Neuronal stem cell (in vitro differentiated cells): ENCODE data around the gene GNG12.

Source experiments
- DNase-seq: peaks from one replicate; pipeline ENCODE4 v3.0.0-alpha.2; 2013; ENCODE audit warnings: low spot score
- H2AFZ ChIP-seq: one replicate; pipeline ENCODE4 v1.6.1; 2013; ENCODE audit warnings: mild to moderate bottlenecking, low read length, inconsistent platforms
- H2AK5ac ChIP-seq: 2 replicates; pipeline ENCODE4 v1.6.1; 2013; ENCODE audit warnings: low read depth, mild to moderate bottlenecking, inconsistent platforms, low read length, moderate library complexity, mixed read lengths
- H2BK120ac ChIP-seq: 2 replicates; pipeline ENCODE4 v1.6.1; 2013; ENCODE audit warnings: low read depth, mild to moderate bottlenecking, inconsistent platforms, low read length, moderate library complexity, mixed read lengths
- H2BK12ac ChIP-seq: one replicate; pipeline ENCODE4 v1.6.1; 2013; ENCODE audit warnings: low read length, inconsistent platforms
- H2BK15ac ChIP-seq: 2 replicates; pipeline ENCODE4 v1.6.1; 2013; ENCODE audit warnings: mild to moderate bottlenecking, low read length, inconsistent platforms, mixed read lengths
- H2BK5ac ChIP-seq: one replicate; pipeline ENCODE4 v1.6.1; 2013; ENCODE audit warnings: inconsistent platforms, mild to moderate bottlenecking, low read length, moderate library complexity
- H3K14ac ChIP-seq: one replicate; pipeline ENCODE4 v1.6.1; 2013; ENCODE audit warnings: low read length, inconsistent platforms
- H3K18ac ChIP-seq: 2 replicates; pipeline ENCODE4 v1.6.1; 2013; ENCODE audit warnings: low read length, inconsistent platforms
- H3K23ac ChIP-seq: 2 replicates; pipeline ENCODE4 v1.6.1; 2013; ENCODE audit warnings: low read depth, mild to moderate bottlenecking, mixed read lengths, low read length, inconsistent platforms; ENCODE audit not compliant: poor library complexity
- H3K27ac ChIP-seq: replicated peaks from 3 replicates; pipeline ENCODE4 v1.5.1; 2013; ENCODE audit warnings: low read length, inconsistent platforms
- H3K27me3 ChIP-seq, 3 experiments: 2 replicates each; pipeline ENCODE4 v1.6.1; 2013; ENCODE audit warnings: low read length in 3 of 3, mild to moderate bottlenecking in 2 of 3, inconsistent platforms in 1 of 3, low read depth in 1 of 3, mixed read lengths in 1 of 3, moderate library complexity in 1 of 3; ENCODE audit not compliant: control insufficient read depth in 3 of 3, insufficient read depth in 3 of 3
- H3K36me3 ChIP-seq, 2 donors: replicated peaks in 1 of 2; 2 replicates each; pipeline ENCODE4 v1.6.1; 2013; ENCODE audit warnings: low read length in 2 of 2; ENCODE audit not compliant: control insufficient read depth in 2 of 2, insufficient read depth in 2 of 2
- H3K4ac ChIP-seq: 2 replicates; pipeline ENCODE4 v1.6.1; 2013; ENCODE audit warnings: inconsistent platforms, mild to moderate bottlenecking, low read length, moderate library complexity
- H3K4me1 ChIP-seq, 2 donors: 1 replicate in 1 of 2; 2 replicates in 1 of 2; pipeline ENCODE4 v1.6.1; 2013; ENCODE audit warnings: low read length in 2 of 2, low read depth in 1 of 2; ENCODE audit not compliant: control insufficient read depth in 2 of 2, insufficient read depth in 1 of 2
- H3K4me2 ChIP-seq: one replicate; pipeline ENCODE4 v1.6.1; 2013; ENCODE audit warnings: mild to moderate bottlenecking, low read length, inconsistent platforms; ENCODE audit not compliant: insufficient read depth, poor library complexity, severe bottlenecking
- H3K4me3 ChIP-seq, 2 donors: 2 replicates each; pipeline ENCODE4 v1.5.1; 2013; ENCODE audit warnings: low read length in 2 of 2, mild to moderate bottlenecking in 2 of 2, inconsistent platforms in 1 of 2, moderate library complexity in 1 of 2
- H3K79me1 ChIP-seq: one replicate; pipeline ENCODE4 v1.6.1; 2013; ENCODE audit warnings: low read depth, mild to moderate bottlenecking, inconsistent platforms, low read length, moderate library complexity
- H3K9ac ChIP-seq: one replicate; pipeline ENCODE4 v1.6.1; 2013; ENCODE audit warnings: mild to moderate bottlenecking, low read depth, low read length, inconsistent platforms; ENCODE audit not compliant: poor library complexity
- H3K9me3 ChIP-seq, 2 donors: replicated peaks in 1 of 2; 2 replicates each; pipeline versions ENCODE3 to v1.6.1; 2013; ENCODE audit warnings: low read length in 2 of 2, mild to moderate bottlenecking in 2 of 2, inconsistent platforms in 1 of 2, low read depth in 1 of 2, mixed read lengths in 1 of 2, moderate library complexity in 1 of 2; ENCODE audit not compliant: control insufficient read depth in 2 of 2, insufficient read depth in 1 of 2
- H4K8ac ChIP-seq: one replicate; pipeline ENCODE4 v1.6.1; 2013; ENCODE audit warnings: low read depth, mild to moderate bottlenecking, inconsistent platforms, low read length, moderate library complexity
- H4K91ac ChIP-seq: one replicate; pipeline ENCODE4 v1.6.1; 2013; ENCODE audit warnings: low read length, low read depth, mild to moderate bottlenecking, inconsistent platforms; ENCODE audit not compliant: poor library complexity
- WGBS, 2 donors: extraction: QIAGEN DNeasy Blood & Tissue Kit; methylation state at CpG; one replicate each; pipeline ENCODE4 v1.1.7; 2013; ENCODE audit warnings: missing lambda C conversion rate in 2 of 2, mixed read lengths in 1 of 2; ENCODE audit not compliant: insufficient read length in 2 of 2, insufficient replicate concordance in 1 of 2; ENCODE audit errors: extremely low coverage in 2 of 2; 5-methylcytosine and 5-hydroxymethylcytosine counted together

The GNG12 gene

DNA sequence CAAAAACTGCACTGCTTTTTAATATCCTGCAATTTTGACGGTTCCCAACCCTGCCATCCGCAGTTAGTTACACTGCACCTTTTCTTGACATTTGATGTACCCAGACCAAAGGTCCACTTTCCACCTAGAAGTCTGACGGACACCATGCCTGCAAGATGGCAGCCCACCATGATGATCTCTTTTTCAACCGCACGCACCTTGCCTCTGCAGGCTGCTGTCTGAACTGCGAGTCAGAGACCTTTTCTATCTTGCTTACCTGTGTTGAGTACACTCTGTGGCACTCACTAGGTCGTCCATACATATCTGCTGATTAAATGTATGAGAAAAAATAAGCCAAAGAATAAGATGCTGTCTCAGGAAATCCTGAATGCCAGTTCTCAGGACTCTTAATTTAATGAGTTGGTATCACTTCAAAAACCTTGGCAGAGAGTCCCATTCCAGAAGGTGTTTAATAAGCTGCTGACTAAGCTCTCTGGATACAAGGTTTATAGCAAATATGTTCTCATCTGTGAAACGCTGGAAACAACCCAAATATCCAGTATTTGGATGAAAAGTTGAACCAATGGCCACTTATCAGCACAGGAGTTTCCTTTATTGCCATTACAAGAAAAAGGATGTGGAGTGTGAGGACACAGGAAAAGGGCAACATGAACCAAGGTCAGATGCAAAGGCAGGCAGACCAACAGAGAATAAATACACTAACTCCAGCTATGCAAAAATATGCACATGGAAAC lies 37.9 kb downstream of the GNG12 start:
- Histone ChIP-seq H3K9me3 (peaks cover 0 to 7% of the 10 kb centered on the region in 2 donors), H3K36me3 (no peaks in the 10 kb centered on the region), H3K14ac (no peak overlapping the region), H4K91ac (no peak overlapping the region), H4K8ac (no peak overlapping the region), H3K27me3 (no peaks in the 10 kb centered on the region), H3K79me1 (no peaks in the 10 kb centered on the region), H3K23ac (no peak overlapping the region), H3K4me2 (no peak overlapping the region), H2BK12ac (no peak overlapping the region), H3K4me3 (no peak overlapping the region), H2BK5ac (no peak overlapping the region), H2BK120ac (no peak overlapping the region), H2BK15ac (no peak overlapping the region), H3K4ac (no peak overlapping the region), H3K9ac (no peak overlapping the region), H3K18ac (no peak overlapping the region), H3K4me1 (peaks cover 3 to 23% of the 10 kb centered on the region in 2 donors), H3K27ac (no peak overlapping the region), H2AK5ac (no peak overlapping the region), H2AFZ (no peak overlapping the region)
- DNase-seq: no peak
- no CpG with 5 or more reads among the region's 8 CpGs for WGBS, 2 donors

GRCh38 chr1:67793562-67793961 lies 39.7 kb downstream of the GNG12 start:
- H2BK15ac ChIP-seq: no peak overlapping the region
- no peaks in the 10 kb centered on the region for H3K36me3 ChIP-seq
- H2AFZ ChIP-seq: peak overlapping the region; percentile 47
- H3K14ac ChIP-seq: no peak overlapping the region
- no peak overlapping the region for H4K91ac ChIP-seq
- no peak overlapping the region for H2AK5ac ChIP-seq
- H3K4me2 ChIP-seq: no peak overlapping the region
- no peak overlapping the region for H3K4ac ChIP-seq
- no peak for DNase-seq
- no peaks in the 10 kb centered on the region for H3K27me3 ChIP-seq
- no peaks in the 10 kb centered on the region for H3K79me1 ChIP-seq
- no peak overlapping the region for H3K23ac ChIP-seq
- H3K18ac ChIP-seq: no peak overlapping the region
- H2BK120ac ChIP-seq: no peak overlapping the region
- H3K9me3 ChIP-seq: peaks cover 0 to 7% of the 10 kb centered on the region in 2 donors
- no peak overlapping the region for H4K8ac ChIP-seq
- H2BK5ac ChIP-seq: no peak overlapping the region
- H2BK12ac ChIP-seq: no peak overlapping the region
- no CpG with 5 or more reads among the region's 3 CpGs for WGBS, 2 donors
- H3K9ac ChIP-seq: no peak overlapping the region
- H3K27ac ChIP-seq: no peak overlapping the region
- no peak overlapping the region for H3K4me3 ChIP-seq
- peaks cover 3 to 23% of the 10 kb centered on the region in 2 donors for H3K4me1 ChIP-seq

GRCh38 chr1:67792741-67793458 lies 40.4 kb downstream of the GNG12 start:
- Histone ChIP-seq H3K14ac (no peak overlapping the region), H3K4me3 (no peak overlapping the region), H3K4me1 (peaks cover 3 to 23% of the 10 kb centered on the region in 2 donors), H3K36me3 (no peaks in the 10 kb centered on the region), H2AK5ac (no peak overlapping the region), H2BK12ac (no peak overlapping the region), H2BK5ac (no peak overlapping the region), H3K27ac (no peak overlapping the region), H3K27me3 (no peaks in the 10 kb centered on the region), H3K4me2 (no peak overlapping the region), H2BK15ac (no peak overlapping the region), H3K4ac (no peak overlapping the region), H3K18ac (no peak overlapping the region), H3K23ac (no peak overlapping the region), H2BK120ac (no peak overlapping the region), H2AFZ (no peak overlapping the region), H3K79me1 (no peaks in the 10 kb centered on the region), H3K9me3 (peaks cover 0 to 4% of the 10 kb centered on the region in 2 donors), H4K8ac (no peak overlapping the region), H4K91ac (no peak overlapping the region), H3K9ac (no peak overlapping the region)
- WGBS, 2 donors: no CpG with 5 or more reads among the region's 1 CpG
- no peak for DNase-seq

- Histone ChIP-seq H3K4me1 (peaks cover 3 to 23% of the 10 kb centered on the region in 2 donors), H3K14ac (no peak overlapping the region), H3K23ac (no peak overlapping the region), H2BK15ac (no peak overlapping the region), H2AFZ (no peak overlapping the region), H3K36me3 (no peaks in the 10 kb centered on the region), H3K18ac (no peak overlapping the region), H3K4me3 (no peak overlapping the region), H3K27ac (no peak overlapping the region), H3K9me3 (no peaks in the 10 kb centered on the region), H4K91ac (no peak overlapping the region), H4K8ac (no peak overlapping the region), H3K79me1 (no peaks in the 10 kb centered on the region), H3K9ac (no peak overlapping the region), H3K27me3 (no peaks in the 10 kb centered on the region), H3K4ac (no peak overlapping the region), H2AK5ac (no peak overlapping the region), H2BK120ac (no peak overlapping the region), H3K4me2 (no peak overlapping the region), H2BK12ac (no peak overlapping the region), H2BK5ac (no peak overlapping the region)
- WGBS, 2 donors: no CpG with 5 or more reads among the region's 5 CpGs
- DNase-seq: no peak
Observed at GRCh38 chr1:67792103-67792502, 41.2 kb downstream of the GNG12 start.
